LNCaP clone FGC (cell line): ENCODE measurements around the gene ZMAT3.
"Not testable (repeated sequence)": the region's sequence is repeated elsewhere in the genome, so short reads cannot be mapped to it uniquely, and the experiment has no call there.

Experiments
- DNase-seq: peaks from one replicate; pipeline ENCODE4 v3.0.0-alpha.2; 2011; ENCODE audit warnings: low read depth
- H3K4me3 ChIP-seq: 2 replicates; pipeline ENCODE4 v1.5.1; 2011; ENCODE audit warnings: mild to moderate bottlenecking, low read depth, low read length, control low read depth
- TF ChIP-seq, protein P1 (sequence below): IDR thresholded peaks from 2 replicates; pipeline ENCODE4 v1.5.1; 2012; ENCODE audit warnings: mild to moderate bottlenecking; ENCODE audit not compliant: control insufficient read depth, insufficient read depth; ENCODE audit errors: extremely low read depth

Gene ZMAT3

DNA sequence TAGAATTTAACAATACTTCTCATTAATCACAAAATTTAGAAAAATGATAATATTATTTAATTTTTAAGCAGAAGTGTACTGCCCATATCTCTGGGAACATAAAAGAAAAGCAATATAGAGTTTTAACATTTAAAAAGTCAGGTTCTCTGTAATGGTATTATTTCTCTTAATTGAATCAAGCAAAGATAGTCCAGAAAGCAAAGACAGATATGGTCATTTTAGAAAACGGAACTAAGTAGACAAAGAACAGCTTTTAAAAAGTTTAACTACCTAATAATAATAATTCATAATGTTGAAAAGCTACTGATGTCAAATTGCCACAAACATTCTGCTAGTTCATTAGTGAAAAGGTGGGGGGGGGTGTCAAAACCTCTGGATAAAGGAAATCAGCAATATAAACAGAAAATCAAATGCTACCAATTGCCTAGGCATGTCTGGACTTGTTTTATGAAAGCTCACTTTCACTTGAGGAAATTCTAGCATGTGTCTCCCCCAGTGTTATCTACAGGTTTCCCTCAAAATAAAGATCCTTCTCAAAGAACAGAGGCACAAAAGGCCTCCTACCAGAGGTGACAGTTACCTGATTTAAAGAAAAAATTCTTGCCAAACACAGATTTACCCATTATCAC lies 1.7 kb downstream of the ZMAT3 start:
- TF ChIP-seq, protein P1, sequence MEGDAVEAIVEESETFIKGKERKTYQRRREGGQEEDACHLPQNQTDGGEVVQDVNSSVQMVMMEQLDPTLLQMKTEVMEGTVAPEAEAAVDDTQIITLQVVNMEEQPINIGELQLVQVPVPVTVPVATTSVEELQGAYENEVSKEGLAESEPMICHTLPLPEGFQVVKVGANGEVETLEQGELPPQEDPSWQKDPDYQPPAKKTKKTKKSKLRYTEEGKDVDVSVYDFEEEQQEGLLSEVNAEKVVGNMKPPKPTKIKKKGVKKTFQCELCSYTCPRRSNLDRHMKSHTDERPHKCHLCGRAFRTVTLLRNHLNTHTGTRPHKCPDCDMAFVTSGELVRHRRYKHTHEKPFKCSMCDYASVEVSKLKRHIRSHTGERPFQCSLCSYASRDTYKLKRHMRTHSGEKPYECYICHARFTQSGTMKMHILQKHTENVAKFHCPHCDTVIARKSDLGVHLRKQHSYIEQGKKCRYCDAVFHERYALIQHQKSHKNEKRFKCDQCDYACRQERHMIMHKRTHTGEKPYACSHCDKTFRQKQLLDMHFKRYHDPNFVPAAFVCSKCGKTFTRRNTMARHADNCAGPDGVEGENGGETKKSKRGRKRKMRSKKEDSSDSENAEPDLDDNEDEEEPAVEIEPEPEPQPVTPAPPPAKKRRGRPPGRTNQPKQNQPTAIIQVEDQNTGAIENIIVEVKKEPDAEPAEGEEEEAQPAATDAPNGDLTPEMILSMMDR: no peak
- no peak for DNase-seq

DNA sequence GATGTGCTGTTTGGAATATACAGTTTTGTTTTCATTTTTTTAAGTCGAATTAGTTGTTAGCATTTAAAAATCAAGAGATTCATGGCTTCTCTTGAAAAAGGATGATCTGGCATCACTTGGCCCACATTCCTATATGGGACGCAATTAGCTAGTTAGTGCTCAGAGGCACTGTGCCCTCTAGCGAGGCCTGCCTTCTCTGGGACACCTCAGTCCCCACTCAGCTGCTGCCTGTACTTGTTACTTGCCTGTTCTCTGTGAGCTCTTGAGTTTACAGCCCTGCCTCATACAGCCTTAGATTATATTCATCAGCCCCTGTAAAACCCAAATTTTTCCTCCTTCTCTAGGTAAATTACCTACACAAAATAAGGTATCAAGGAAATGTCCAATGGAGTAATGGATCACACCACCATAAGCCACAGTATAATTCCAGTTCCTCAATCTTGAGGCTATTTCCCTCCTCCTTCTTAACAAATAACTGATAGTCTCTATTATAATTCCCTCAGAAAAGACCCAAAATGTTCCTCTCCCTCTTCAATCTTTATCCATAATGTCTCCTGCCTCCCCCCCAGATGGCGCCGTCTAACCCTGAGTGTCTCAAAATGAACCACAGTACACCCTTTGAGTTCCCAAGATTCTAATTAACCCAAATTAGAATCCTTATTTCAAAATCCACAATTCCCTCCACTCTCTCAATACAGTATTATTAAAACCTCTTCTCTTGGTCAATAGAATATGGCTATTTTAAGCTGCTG lies 2.7 kb downstream of the ZMAT3 start:
- DNase-seq: no peak
- TF ChIP-seq, protein P1: peak; percentile 46
- no peak overlapping the region for H3K4me3 ChIP-seq

More for the DNA sequence above, 1.7 kb downstream of the ZMAT3 start:
- peak overlapping the region; percentile 83; the same call in 1 of the 2 replicates for H3K4me3 ChIP-seq

DNA sequence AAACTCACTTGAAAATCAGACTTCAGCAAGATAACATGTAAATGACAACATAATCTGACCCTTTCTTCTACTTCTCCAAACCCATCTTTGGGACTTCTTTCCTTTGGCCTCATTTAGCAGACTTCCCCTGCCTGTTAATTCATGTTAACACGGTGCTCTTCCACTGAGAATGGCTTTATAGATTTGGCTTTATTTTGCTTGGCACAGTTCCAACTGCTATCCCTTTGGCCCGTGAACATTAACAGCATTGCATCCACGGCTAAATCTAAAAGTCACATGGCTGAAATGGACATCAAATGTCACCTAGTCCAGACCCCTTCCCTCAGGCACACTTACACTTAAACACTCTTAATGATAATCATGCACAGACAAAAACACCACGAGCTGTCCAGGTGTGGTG lies 3.8 kb downstream of the ZMAT3 start:
- no peak for DNase-seq
- TF ChIP-seq, protein P1: no peak
- H3K4me3 ChIP-seq: no peak overlapping the region

DNA sequence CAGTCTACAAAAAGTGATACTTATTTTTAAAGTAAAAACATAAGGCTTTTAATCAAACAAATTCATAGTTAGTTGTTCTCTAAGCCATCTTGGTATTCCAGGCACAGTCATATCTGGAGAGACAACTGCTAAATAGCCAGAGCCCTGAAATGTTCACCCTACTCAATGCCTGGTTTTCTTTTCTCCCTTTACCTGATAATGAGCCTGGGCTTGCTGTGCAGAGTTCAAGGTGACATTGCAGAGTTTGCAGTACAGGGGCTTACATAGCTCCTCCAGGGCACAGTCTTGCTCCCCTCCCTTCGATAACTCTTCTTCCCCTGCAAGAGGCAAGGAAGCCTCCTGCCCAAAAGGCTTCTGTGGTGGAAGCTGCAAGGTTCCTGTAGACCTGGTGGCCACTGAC lies 4.3 kb downstream of the ZMAT3 start:
- H3K4me3 ChIP-seq: no peak overlapping the region
- no peak for DNase-seq
- TF ChIP-seq, protein P1: no peak

DNA sequence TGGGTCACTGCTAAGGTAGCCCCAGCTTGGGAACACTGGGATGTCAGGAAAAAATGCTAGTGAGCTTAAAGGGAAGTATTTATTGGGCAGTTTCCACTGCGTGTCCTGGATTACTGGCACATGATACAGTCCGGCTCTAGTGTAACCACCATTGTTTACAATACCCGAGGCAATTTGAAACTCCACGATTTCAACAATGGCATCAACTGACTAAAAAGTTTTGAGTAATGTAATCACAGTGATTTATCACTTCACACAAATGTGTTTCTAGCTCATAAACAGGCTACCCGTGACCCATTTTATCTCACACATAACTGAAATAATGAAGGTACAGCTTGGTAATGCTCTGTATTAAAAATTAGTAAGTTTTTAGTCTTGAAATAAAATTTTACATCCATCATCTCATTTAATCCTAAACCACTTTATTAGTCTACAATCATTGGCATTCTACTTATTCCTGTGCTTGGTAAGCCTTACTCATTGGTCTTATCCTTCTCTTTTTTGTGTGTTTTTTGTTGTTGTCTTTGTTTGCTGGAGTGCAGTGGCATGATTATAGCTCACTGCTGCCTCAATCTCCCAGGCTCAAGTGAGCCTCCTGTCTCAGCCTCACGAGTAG lies 7.6 kb downstream of the ZMAT3 start:
- no peak overlapping the region for H3K4me3 ChIP-seq
- no peak for DNase-seq
- TF ChIP-seq, protein P1: no peak

DNA sequence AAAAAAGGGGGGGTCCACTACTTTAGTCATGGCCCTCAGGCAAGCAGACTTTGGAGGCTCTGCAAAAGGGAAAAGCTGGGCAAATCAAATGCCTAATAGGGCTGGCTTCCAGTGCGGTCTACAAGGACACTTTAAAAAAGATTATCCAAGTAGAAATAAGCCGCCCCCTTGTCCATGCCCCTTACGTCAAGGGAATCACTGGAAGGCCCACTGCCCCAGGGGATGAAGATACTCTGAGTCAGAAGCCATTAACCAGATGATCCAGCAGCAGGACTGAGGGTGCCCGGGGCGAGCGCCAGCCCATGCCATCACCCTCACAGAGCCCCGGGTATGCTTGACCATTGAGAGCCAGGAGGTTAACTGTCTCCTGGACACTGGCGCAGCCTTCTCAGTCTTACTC lies 15.3 kb downstream of the ZMAT3 start:
- TF ChIP-seq, protein P1: no peak
- H3K4me3 ChIP-seq: no peak overlapping the region
- DNase-seq: no peak

DNA sequence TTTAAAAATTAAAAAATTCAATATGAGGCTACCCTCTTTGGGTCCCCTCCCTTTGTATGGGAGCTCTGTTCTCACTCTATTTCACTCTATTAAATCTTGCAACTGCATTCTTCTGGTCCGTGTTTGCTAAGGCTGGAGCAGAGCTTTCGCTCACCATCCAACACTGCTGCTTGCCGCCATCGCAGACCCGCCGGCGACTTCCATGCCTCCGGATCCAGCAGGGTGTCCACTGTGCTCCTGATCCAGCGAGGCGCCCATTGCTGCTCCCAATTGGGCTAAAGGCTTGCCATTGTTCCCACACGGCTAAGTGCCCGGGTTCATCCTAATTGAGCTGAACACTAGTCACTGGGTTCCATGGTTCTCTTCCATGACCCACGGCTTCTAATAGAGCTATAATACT lies 17.0 kb downstream of the ZMAT3 start:
- H3K4me3 ChIP-seq, DNase-seq: not testable (repeated sequence)
